Stimulated activated CD8-positive, alpha-beta memory T cell treated with anti-CD3 and anti-CD28 coated beads, Interleukin-12 subunit alpha, Interleukin-12 subunit beta, amount 100 ng/mL, for 24 hours (primary cell): ENCODE results near the gene NAPA.

ENCODE experiments used
- DNase-seq: peaks from one replicate; pipeline ENCODE4 v3.0.0-alpha.2; 2020; ENCODE audit errors: extremely low read depth

Gene NAPA

GRCh38 chr19:47523473-47523872 is 8.6 kb upstream of the NAPA start:
- DNase-seq = no peak

GRCh38 chr19:47521473-47522180 is 6.8 kb upstream of the NAPA start:
- DNase-seq = no peak

- DNase-seq = no peak
Measured at GRCh38 chr19:47520839-47521238, 6.0 kb upstream of the NAPA start.

- DNase-seq = no peak
Measured at GRCh38 chr19:47520343-47520806, 5.5 kb upstream of the NAPA start.

- no peak for DNase-seq
Measured at GRCh38 chr19:47518854-47519253, 4.0 kb upstream of the NAPA start.

GRCh38 chr19:47518139-47518538 is 3.3 kb upstream of the NAPA start:
- DNase-seq = peak; percentile 31

- DNase-seq = no peak
Measured at GRCh38 chr19:47514151-47514868, 553 bp downstream of the NAPA start.

GRCh38 chr19:47512948-47513319 is 1.9 kb downstream of the NAPA start:
- no peak for DNase-seq

- no peak for DNase-seq
Measured at GRCh38 chr19:47512183-47512947, 2.5 kb downstream of the NAPA start.

GRCh38 chr19:47511681-47512080 is 3.2 kb downstream of the NAPA start:
- DNase-seq = no peak

- DNase-seq = no peak
Measured at GRCh38 chr19:47511128-47511517, 3.7 kb downstream of the NAPA start.

- DNase-seq = no peak
Measured at GRCh38 chr19:47510516-47511127, 4.2 kb downstream of the NAPA start.

- no peak for DNase-seq
Measured at GRCh38 chr19:47509973-47510372, 4.9 kb downstream of the NAPA start.

GRCh38 chr19:47509170-47509847 is 5.6 kb downstream of the NAPA start:
- DNase-seq = no peak

GRCh38 chr19:47508721-47509120 is 6.1 kb downstream of the NAPA start:
- DNase-seq = no peak

- no peak for DNase-seq
Measured at GRCh38 chr19:47507924-47508553, 6.8 kb downstream of the NAPA start.

GRCh38 chr19:47507012-47507411 is 7.9 kb downstream of the NAPA start:
- DNase-seq = no peak

- no peak for DNase-seq
Measured at GRCh38 chr19:47506459-47506858, 8.4 kb downstream of the NAPA start.

GRCh38 chr19:47505506-47505905 is 9.4 kb downstream of the NAPA start:
- DNase-seq = no peak

- no peak for DNase-seq
Measured at GRCh38 chr19:47503826-47504150, 11.1 kb downstream of the NAPA start.

- DNase-seq = no peak
Measured at GRCh38 chr19:47503130-47503825, 11.6 kb downstream of the NAPA start.
